ENCODE results near the gene FUT1. TPM values are rescaled to one million over a fixed set of nuclear protein-coding genes. Genes with fewer than 3 reads are reported as not detected.

The FUT1 gene
- total RNA-seq, 2 donors from 2014 or later: 0.27 to 0.99 TPM

GRCh38 chr19:48755787-48756186, 3.3 kb upstream of the FUT1 start:
- no peak overlapping the region for H3K4me3 ChIP-seq
- DNase-seq (ENCODE audit: low spot score): no peak
- no peak for ATAC-seq (ENCODE audit: insufficient number of reproducible peaks, low FRiP score, low read depth)
- H3K27ac ChIP-seq: no peak overlapping the region
- H3K9me3 ChIP-seq: no peaks in the 10 kb centered on the region
- no peaks in the 10 kb centered on the region for H3K36me3 ChIP-seq
- H3K27me3 ChIP-seq (replicated peaks; ENCODE audit: insufficient read depth): no peaks in the 10 kb centered on the region
- peaks cover 7 to 11% of the 10 kb centered on the region in 2 donors for H3K4me1 ChIP-seq (ENCODE audit: control insufficient read depth in 1 of 2, low read depth in 2 of 2)
- TF ChIP-seq CTCF (IDR thresholded peaks at IDR 0.05): no peak

- Histone ChIP-seq H3K4me1 (ENCODE audit: control insufficient read depth in 1 of 2, low read depth in 2 of 2) (peaks cover 7 to 11% of the 10 kb centered on the region in 2 donors), H3K27me3 (replicated peaks; ENCODE audit: insufficient read depth) (no peaks in the 10 kb centered on the region), H3K36me3 (no peaks in the 10 kb centered on the region), H3K27ac (no peak within 1 kb of the TSS), H3K4me3 (no peak within 1 kb of the TSS), H3K9me3 (no peaks in the 10 kb centered on the region)
- ATAC-seq (ENCODE audit: insufficient number of reproducible peaks, low FRiP score, low read depth) (no peak), DNase-seq (ENCODE audit: low spot score) (no peak)
- TF ChIP-seq CTCF (IDR thresholded peaks at IDR 0.05): no peak
Measured at GRCh38 chr19:48755084-48755641, 2.7 kb upstream of the FUT1 start, which contains the start of gene FGF21. TSS of gene FGF21 (plus strand) at chr19:48755524. CDS start at chr19:48756237, 713 bp downstream.

GRCh38 chr19:48751845-48752495, 471 bp downstream of the FUT1 start:
- H3K27me3 ChIP-seq (replicated peaks; ENCODE audit: insufficient read depth): no peaks in the 10 kb centered on the region
- H3K4me3 ChIP-seq: peak overlapping the region; percentile 54
- DNase-seq (ENCODE audit: low spot score) (no peak), ATAC-seq (ENCODE audit: insufficient number of reproducible peaks, low FRiP score, low read depth) (no peak)
- no peak overlapping the region for H3K27ac ChIP-seq
- H3K9me3 ChIP-seq: no peaks in the 10 kb centered on the region
- TF ChIP-seq CTCF (IDR thresholded peaks at IDR 0.05): no peak
- no peaks in the 10 kb centered on the region for H3K36me3 ChIP-seq
- peaks cover 7 to 12% of the 10 kb centered on the region in 2 donors for H3K4me1 ChIP-seq (ENCODE audit: control insufficient read depth in 1 of 2, low read depth in 2 of 2)

GRCh38 chr19:48750771-48751504, 1.5 kb downstream of the FUT1 start:
- DNase-seq (ENCODE audit: low spot score): no peak
- no peak overlapping the region for H3K4me3 ChIP-seq
- ATAC-seq (ENCODE audit: insufficient number of reproducible peaks, low FRiP score, low read depth): no peak
- H3K27ac ChIP-seq: no peak overlapping the region
- H3K36me3 ChIP-seq: no peaks in the 10 kb centered on the region
- peaks cover 7 to 18% of the 10 kb centered on the region in 2 donors for H3K4me1 ChIP-seq (ENCODE audit: control insufficient read depth in 1 of 2, low read depth in 2 of 2)
- no peaks in the 10 kb centered on the region for H3K27me3 ChIP-seq (replicated peaks; ENCODE audit: insufficient read depth)
- no peaks in the 10 kb centered on the region for H3K9me3 ChIP-seq
- no peak for TF ChIP-seq CTCF (IDR thresholded peaks at IDR 0.05)

- no peaks in the 10 kb centered on the region for H3K9me3 ChIP-seq
- no peaks in the 10 kb centered on the region for H3K36me3 ChIP-seq
- no peak for TF ChIP-seq CTCF (IDR thresholded peaks at IDR 0.05)
- ATAC-seq (ENCODE audit: insufficient number of reproducible peaks, low FRiP score, low read depth) (no peak), DNase-seq (ENCODE audit: low spot score) (no peak)
- H3K4me3 ChIP-seq: no peak overlapping the region
- peaks cover 3% of the 10 kb centered on the region for H3K27me3 ChIP-seq (replicated peaks; ENCODE audit: insufficient read depth)
- H3K27ac ChIP-seq: no peak overlapping the region
- peaks cover 7 to 18% of the 10 kb centered on the region in 2 donors for H3K4me1 ChIP-seq (ENCODE audit: control insufficient read depth in 1 of 2, low read depth in 2 of 2)
Measured at GRCh38 chr19:48750351-48750750, 2.1 kb downstream of the FUT1 start.

Data from thoracic aorta (tissue), 2 donors.